ENCODE measurements around the gene HDAC9.

GRCh38 chr7:19017374-19017773 is 521.8 kb downstream of the HDAC9 start:
- no peak for TF ChIP-seq CTCF (IDR thresholded peaks at IDR 0.05; ENCODE audit: poor library complexity)
- no peak for TF ChIP-seq EZH2 (IDR thresholded peaks at IDR 0.05; ENCODE audit: borderline replicate concordance)
- TF ChIP-seq EZH2phosphoT487 (IDR thresholded peaks at IDR 0.05; ENCODE audit: low read depth, severe bottlenecking, unreplicated experiment) = no peak

All from hepatocyte (in vitro differentiated cells).